ENCODE measurements around the gene MTHFD1. TPM values are rescaled to one million over a fixed set of nuclear protein-coding genes. Genes with fewer than 3 reads are reported as not detected.

The MTHFD1 gene
- total and polyA plus RNA-seq, 7 donors: 12.0 to 45.6 (median 22.5) TPM

GRCh38 chr14:64454671-64455070 is 66.5 kb downstream of the MTHFD1 start:
- no peaks in the 10 kb centered on the region for H3K27me3 ChIP-seq
- H3K9me3 ChIP-seq: no peaks in the 10 kb centered on the region
- no peak overlapping the region for H3K27ac ChIP-seq
- 93 to 97% methylated on average over 10 of the region's 10 CpGs for WGBS, 2 donors
- peaks cover 0 to 57% (median 7%) of the 10 kb centered on the region in 4 donors for H3K36me3 ChIP-seq
- intact Hi-C loops (cut with DNase I): no loop called here
- H3K4me1 ChIP-seq: no peaks in the 10 kb centered on the region
- TF ChIP-seq EP300 (IDR thresholded peaks at IDR 0.05) (no peak), POLR2AphosphoS5 (IDR thresholded peaks at IDR 0.05) (no peak), POLR2A (IDR thresholded peaks at IDR 0.05) (no peak), CTCF (IDR thresholded peaks at IDR 0.05) (no peak)
- no peak overlapping the region for H3K4me3 ChIP-seq
- no peak for DNase-seq

GRCh38 chr14:64459405-64460136 is 71.4 kb downstream of the MTHFD1 start:
- peaks cover 0 to 1% (median under 1%) of the 10 kb centered on the region in 4 donors for H3K4me1 ChIP-seq
- H3K27me3 ChIP-seq: no peaks in the 10 kb centered on the region
- no peak overlapping the region for H3K27ac ChIP-seq
- no peaks in the 10 kb centered on the region for H3K9me3 ChIP-seq
- no peak overlapping the region for H3K4me3 ChIP-seq
- 71 to 73% methylated on average over 4 of the region's 4 CpGs for WGBS, 2 donors
- no peak for DNase-seq
- TF ChIP-seq POLR2AphosphoS5 (IDR thresholded peaks at IDR 0.05) (no peak), POLR2A (IDR thresholded peaks at IDR 0.05) (no peak), EP300 (IDR thresholded peaks at IDR 0.05) (no peak), CTCF (IDR thresholded peaks at IDR 0.05) (no peak)
- peaks cover 0 to 15% (median 1%) of the 10 kb centered on the region in 4 donors for H3K36me3 ChIP-seq
- intact Hi-C loops (cut with DNase I): loop anchor here (10.0 kb wide), 1 partner anchor 115 kb away; no protein-coding TSS in a partner anchor

GRCh38 chr14:64461221-64461620 is 73.1 kb downstream of the MTHFD1 start:
- Histone ChIP-seq H3K9me3 (no peaks in the 10 kb centered on the region), H3K36me3 (no peaks in the 10 kb centered on the region), H3K27me3 (no peaks in the 10 kb centered on the region), H3K27ac (no peak overlapping the region), H3K4me1 (peaks cover 0 to 11% (median 5%) of the 10 kb centered on the region in 4 donors), H3K4me3 (no peak overlapping the region)
- DNase-seq: no peak
- WGBS, 2 donors: 85 to 87% methylated on average over 3 of the region's 3 CpGs
- intact Hi-C loops (cut with DNase I): loop anchor here (10.0 kb wide), 1 partner anchor 116 kb away; no protein-coding TSS in a partner anchor
- TF ChIP-seq CTCF (IDR thresholded peaks at IDR 0.05) (no peak), POLR2A (IDR thresholded peaks at IDR 0.05) (no peak), EP300 (IDR thresholded peaks at IDR 0.05) (no peak), POLR2AphosphoS5 (IDR thresholded peaks at IDR 0.05) (no peak)

- intact Hi-C loops (cut with DNase I): loop anchor here (10.0 kb wide), 1 partner anchor 118 kb away; no protein-coding TSS in a partner anchor
- DNase-seq: no peak
- WGBS, 2 donors: 83 to 92% methylated on average over 2 of the region's 2 CpGs
- H3K4me3 ChIP-seq: no peak overlapping the region
- H3K4me1 ChIP-seq: peaks cover 0 to 14% (median 6%) of the 10 kb centered on the region in 4 donors
- TF ChIP-seq POLR2A (IDR thresholded peaks at IDR 0.05): no peak
- no peak for TF ChIP-seq CTCF (IDR thresholded peaks at IDR 0.05)
- no peak for TF ChIP-seq POLR2AphosphoS5 (IDR thresholded peaks at IDR 0.05)
- no peak for TF ChIP-seq EP300 (IDR thresholded peaks at IDR 0.05)
- no peaks in the 10 kb centered on the region for H3K36me3 ChIP-seq
- no peak overlapping the region for H3K27ac ChIP-seq
- no peaks in the 10 kb centered on the region for H3K9me3 ChIP-seq
- no peaks in the 10 kb centered on the region for H3K27me3 ChIP-seq
Measured at GRCh38 chr14:64463195-64463594, 75.0 kb downstream of the MTHFD1 start.

All from sigmoid colon (tissue), 7 donors.